NCI-H2196 treated with DMSO at 0.1 percent for 48 hours (cell line): ENCODE measurements around the gene TEAD4.

Source experiments
- DNase-seq: peaks from one replicate; lab custom pipeline; 2025; ENCODE audit not compliant: unreplicated experiment; lab: John Stamatoyannopoulos, UW

Gene TEAD4

DNA sequence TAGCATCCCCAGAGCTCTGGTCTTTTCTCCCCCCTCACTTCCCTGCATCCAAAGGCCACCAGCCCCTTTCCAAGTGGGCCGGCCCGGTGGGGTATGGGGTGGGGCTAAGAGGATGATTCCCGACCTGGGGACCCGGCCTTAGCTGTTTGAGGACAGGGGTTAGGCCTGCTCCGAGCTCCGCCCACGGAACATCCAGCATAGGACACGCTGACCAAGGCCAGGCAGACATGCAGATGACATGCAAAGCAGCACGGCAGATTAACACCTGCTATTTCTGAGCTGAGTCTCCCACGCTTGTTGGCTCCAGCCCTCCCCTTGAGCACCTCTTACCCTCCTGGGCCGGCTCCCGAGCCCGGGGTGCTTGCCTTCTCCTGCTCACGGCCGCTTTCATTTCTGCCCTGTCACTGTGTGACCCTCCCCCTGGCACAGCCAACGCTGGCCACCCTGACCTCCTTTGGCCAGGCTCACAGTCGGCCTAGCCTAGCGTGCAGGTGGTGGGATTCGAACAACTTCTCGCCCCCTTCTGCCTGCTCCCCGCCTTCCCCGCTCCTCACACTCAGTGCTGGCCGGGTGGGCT, 40.2 kb downstream of the TEAD4 start:
- DNase-seq: no peak

GRCh38 chr12:3000548-3001275, 41.5 kb downstream of the TEAD4 start:
- no peak for DNase-seq

- DNase-seq: no peak
These were observed 43.4 kb downstream of the TEAD4 start for GRCh38 chr12:3002646-3003045.

- DNase-seq: no peak
These were observed 44.3 kb downstream of the TEAD4 start for GRCh38 chr12:3003357-3003992.

- DNase-seq: no peak
These were observed 45.7 kb downstream of the TEAD4 start for GRCh38 chr12:3004655-3005565.

GRCh38 chr12:3005736-3006135, 46.5 kb downstream of the TEAD4 start:
- no peak for DNase-seq

DNA sequence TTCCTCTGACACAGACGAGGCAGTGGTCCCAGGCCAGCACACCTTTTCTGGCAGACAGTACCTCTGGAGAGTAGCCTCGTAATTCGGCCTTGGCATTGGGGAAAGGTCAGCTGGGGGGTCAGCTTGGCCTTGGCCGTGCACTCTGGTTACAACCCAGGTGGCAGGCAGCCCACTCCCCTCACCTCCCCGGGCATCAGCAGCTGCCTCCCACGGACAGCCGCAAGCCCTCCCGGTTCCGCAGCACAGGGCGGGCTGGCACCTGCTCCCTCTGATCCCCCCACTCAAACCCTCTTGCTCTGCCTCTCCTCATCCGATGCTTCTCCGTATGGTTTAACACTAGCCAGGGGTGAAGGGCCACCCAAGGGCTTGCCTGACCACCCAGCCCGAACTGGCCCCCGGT, 50.6 kb downstream of the TEAD4 start:
- no peak for DNase-seq

DNA sequence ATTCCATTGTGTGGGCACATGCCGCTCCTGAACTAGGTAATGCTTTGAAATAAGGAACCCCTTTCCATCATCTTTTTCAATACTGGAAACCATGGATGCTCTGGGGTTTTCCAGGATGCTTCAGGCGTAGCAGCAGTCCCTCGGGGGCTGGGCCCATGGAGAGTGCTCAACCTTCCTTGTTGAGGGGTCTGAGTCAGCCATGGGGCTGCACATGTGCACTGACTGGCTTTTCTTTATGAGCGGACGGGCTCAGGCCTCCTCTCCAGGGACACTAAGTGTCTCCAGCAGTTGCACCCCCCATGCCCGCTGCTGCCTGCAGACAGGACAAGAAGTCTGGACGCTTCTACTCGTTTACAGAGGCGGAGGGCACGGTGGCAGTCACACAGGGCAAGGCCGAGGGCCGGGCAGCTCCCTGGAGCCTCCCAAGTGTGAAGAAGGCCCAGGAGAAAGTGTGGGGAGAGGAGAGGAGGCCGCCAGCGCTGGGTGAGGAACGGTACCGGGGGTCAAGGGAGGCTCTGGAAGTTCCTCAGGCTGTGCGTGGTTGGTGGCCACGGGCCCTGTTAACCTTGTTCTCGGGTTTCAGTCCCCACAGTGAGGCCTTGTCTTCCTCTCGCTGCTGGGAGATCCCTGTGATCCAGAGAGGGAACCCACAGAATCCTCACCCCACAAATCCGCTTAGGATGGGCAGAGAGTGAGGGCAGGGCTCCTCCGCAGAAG, 51.2 kb downstream of the TEAD4 start:
- DNase-seq: no peak

DNA sequence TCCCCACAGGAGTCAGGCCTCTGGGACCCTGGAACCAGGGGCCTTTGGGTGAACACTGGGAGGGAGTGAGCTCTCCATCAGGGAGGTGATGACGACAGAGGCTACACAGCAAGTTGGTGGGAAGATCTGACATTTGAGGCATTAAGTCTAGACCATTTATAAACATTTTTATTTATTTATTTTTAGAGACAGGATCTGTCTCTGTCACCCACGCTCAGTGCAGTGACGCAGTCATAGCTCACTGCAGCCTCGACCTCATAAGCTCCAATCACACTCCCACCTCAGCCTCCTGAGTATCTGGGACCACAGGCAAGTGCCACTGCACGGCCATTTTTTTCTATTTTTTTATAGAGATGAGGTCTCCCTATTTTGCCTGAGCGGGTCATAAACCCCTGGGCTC, 53.6 kb downstream of the TEAD4 start:
- no peak for DNase-seq

GRCh38 chr12:3014641-3015040, 55.4 kb downstream of the TEAD4 start:
- DNase-seq: no peak

DNA sequence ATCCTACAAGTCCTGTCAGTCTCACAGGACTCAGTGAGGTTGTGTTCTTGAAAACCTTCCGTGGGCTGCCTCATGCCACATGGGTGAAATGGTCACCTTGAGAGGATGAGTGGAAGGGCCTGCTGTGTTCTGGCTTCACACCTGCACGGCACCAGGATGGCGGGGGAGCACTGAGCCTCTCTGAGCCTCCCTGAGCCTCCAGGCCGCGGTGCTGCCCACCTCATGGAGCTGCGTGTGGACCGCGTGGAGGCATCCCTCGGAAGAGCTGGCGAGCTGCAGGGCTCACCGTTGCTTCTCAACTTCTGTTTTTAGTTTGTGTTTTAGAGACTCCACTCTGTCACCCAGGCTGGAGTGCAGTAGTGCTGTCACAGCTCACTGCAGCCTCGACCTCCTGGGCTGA, 56.2 kb downstream of the TEAD4 start:
- DNase-seq: no peak

GRCh38 chr12:3016191-3016590, 57.0 kb downstream of the TEAD4 start:
- no peak for DNase-seq

DNA sequence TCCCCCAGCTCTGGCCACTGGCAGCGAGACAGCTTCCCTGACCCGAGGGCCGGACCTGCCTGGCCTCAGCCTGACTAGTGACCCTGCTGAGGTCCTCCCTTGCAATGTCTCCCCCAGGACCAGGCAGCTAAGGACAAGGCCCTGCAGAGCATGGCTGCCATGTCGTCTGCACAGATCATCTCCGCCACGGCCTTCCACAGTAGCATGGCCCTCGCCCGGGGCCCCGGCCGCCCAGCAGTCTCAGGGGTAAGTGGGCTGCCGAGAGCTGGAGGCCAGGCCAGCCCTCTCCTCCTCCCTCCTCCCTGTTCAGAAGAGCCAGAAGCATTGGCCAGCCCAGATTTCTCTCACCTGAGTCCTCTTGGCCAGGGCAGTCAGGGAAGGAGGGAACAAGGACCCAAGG, 58.1 kb downstream of the TEAD4 start:
- DNase-seq: no peak

DNA sequence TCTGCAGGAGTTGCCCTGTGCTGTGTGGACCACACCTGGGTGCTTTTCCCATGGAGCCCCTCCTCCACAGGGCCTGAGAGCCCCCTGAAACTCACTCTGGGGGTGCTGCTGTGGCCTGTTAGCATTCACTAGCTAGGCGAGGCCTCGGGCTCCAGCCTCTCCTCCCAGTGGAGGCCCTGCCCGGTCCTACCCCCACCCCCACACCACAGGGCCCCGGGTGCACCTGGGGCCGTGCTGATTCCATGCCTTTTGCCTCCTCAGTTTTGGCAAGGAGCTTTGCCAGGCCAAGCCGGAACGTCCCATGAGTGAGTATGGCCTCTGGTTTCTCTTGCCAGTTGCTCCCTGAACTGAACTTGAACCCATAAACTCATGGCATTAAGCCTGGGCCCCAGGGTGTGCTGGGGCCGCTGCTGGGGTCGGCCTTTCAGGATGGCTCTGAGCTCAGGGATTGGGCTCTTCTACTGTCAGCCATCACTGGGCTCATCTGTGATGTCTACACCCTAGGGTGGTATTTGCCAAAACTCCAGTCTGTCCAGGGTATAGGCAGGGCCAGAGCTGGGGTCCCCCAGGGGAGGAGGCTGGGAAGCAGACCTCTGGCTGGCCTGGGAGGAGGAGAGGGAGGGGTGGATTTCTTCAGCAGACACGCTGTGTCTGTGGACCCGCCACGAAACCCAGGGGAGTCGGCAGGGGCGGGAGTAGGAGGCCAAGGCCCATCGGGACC, 59.2 kb downstream of the TEAD4 start:
- no peak for DNase-seq

- no peak for DNase-seq
These were observed 59.9 kb downstream of the TEAD4 start for GRCh38 chr12:3019005-3019680.

- DNase-seq: no peak
These were observed 61.2 kb downstream of the TEAD4 start for GRCh38 chr12:3020399-3020798.

DNA sequence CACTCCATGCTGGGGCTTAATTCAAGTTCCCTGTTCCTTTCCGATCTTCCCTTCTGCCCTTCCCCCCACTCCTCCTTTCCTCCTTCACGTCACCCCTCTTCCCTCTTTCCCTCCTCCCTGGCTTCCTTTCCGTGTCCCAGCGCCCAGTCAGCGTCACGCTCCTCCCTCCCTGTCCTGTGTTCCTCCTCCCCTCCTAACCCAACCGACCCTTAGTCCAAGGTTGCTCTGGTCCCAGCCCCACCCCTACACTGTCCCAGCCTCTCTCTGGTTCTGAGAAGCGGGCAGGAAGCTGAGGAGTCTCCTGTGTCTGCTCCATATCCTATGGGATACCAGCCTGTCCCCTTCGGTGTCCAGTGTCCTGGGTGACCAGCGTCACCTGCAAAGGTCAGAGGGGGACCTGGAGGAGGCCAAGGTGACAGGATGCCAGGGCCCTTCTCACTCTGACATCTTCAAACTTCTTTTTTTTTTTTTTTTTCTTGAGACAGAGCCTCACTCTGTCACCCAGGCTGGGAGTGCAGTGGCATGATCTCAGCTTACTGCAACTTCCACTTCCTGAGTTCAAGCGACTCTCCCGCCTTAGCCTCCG, 61.7 kb downstream of the TEAD4 start:
- DNase-seq: no peak

GRCh38 chr12:3022411-3022810, 63.2 kb downstream of the TEAD4 start:
- no peak for DNase-seq

GRCh38 chr12:3022961-3023360, 63.8 kb downstream of the TEAD4 start:
- DNase-seq: no peak
